K562 (cell line): ENCODE data around the gene HSPA1L. TPM values are rescaled to one million over a fixed set of nuclear protein-coding genes. Genes with fewer than 3 reads are reported as not detected.

ENCODE experiments used
- ATAC-seq: fragments of 200-7000 bp; cut with Tn5 transposase; 3 replicates; pipeline ENCODE4 v1.9.1; 2020; ENCODE audit warnings: moderate library complexity
- BruUV-seq: library from RNA; stranded (reverse); fragments of 400-500 nt; replicated peaks from 2 replicates; lab custom pipeline; 2021; lab: Mats Ljungman, UMichigan
- CTCF ChIA-PET: fragments of 300-600 bp; formaldehyde crosslinking; extraction: SDS; loops from one replicate; lab custom pipeline; 2021; ENCODE audit warnings: low intra/inter-chr PET ratio; lab: Yijun Ruan, JAX
- POLR2A ChIA-PET: fragments of 300-600, 350-650 bp; sonication (Branson Sonifier 250); formaldehyde crosslinking; extraction: SDS; loops from one replicate; lab custom pipeline; 2021; ENCODE audit warnings: antibody characterized with exemption, inconsistent platforms; lab: Yijun Ruan, JAX
- DNase-seq, 4 experiments: peaks; one replicate each; pipeline versions ENCODE4 v3.0.0 to v3.0.0-alpha.2; 2011 to 2018; ENCODE audit warnings: low spot score in 3 of 4, mixed read lengths in 3 of 4; ENCODE audit errors: extremely low read depth in 1 of 4
- FAIRE-seq: peaks from 2 replicates; lab custom pipeline; 2011; peaks lifted over from hg19 to GRCh38; lab: Jason Lieb, UNC
- H2AFZ ChIP-seq: 2 replicates; pipeline ENCODE4 v1.6.0; 2011; ENCODE audit warnings: low read depth, low read length, control low read depth, inconsistent platforms
- H3K27ac ChIP-seq: fragments of 200-600 bp; 3 replicates; pipeline ENCODE4 v1.8.0; 2011; ENCODE audit warnings: low read depth, mild to moderate bottlenecking, control low read depth, inconsistent platforms, low read length, moderate library complexity, mixed read lengths; ENCODE audit errors: extremely low read depth
- H3K27me3 ChIP-seq, 2 experiments: fragments of 300-600 bp in 1 of 2; 2 replicates in 1 of 2; 3 replicates in 1 of 2; pipeline versions ENCODE4 v1.6.0 to v1.8.0; 2011; ENCODE audit warnings: inconsistent platforms in 2 of 2, low read length in 2 of 2, mild to moderate bottlenecking in 1 of 2, mixed read lengths in 1 of 2, moderate library complexity in 1 of 2; ENCODE audit not compliant: control insufficient read depth in 2 of 2, insufficient read depth in 2 of 2
- H3K36me3 ChIP-seq: fragments of 300-600 bp; 3 replicates; pipeline ENCODE4 v1.8.0; 2011; ENCODE audit warnings: mild to moderate bottlenecking, low read length, inconsistent platforms; ENCODE audit not compliant: control insufficient read depth, insufficient read depth
- H3K4me1 ChIP-seq, 2 experiments: fragments of 200-600 bp in 1 of 2; replicated peaks in 1 of 2; 2 replicates in 1 of 2; 3 replicates in 1 of 2; pipeline versions ENCODE4 v1.5.1 to v1.8.0; 2011; ENCODE audit warnings: inconsistent platforms in 2 of 2, low read length in 2 of 2, mild to moderate bottlenecking in 1 of 2, mixed read lengths in 1 of 2, moderate library complexity in 1 of 2; ENCODE audit not compliant: control insufficient read depth in 2 of 2, insufficient read depth in 2 of 2
- H3K4me2 ChIP-seq: 2 replicates; pipeline ENCODE4 v1.6.1; 2011; ENCODE audit warnings: low read length, control low read depth, inconsistent platforms, mixed read lengths; ENCODE audit not compliant: insufficient read depth
- H3K4me3 ChIP-seq: fragments of 200-600 bp; sonication (generic), shearing (Covaris generic); 2 replicates; pipeline ENCODE4 v1.5.1; 2016; ENCODE audit warnings: control low read depth, inconsistent platforms
- H3K79me2 ChIP-seq: fragments of 200-600 bp; 3 replicates; pipeline ENCODE4 v1.8.0; 2011; ENCODE audit warnings: low read length, inconsistent platforms; ENCODE audit not compliant: control insufficient read depth, insufficient read depth
- H3K9ac ChIP-seq, 2 experiments: 2 replicates each; pipeline versions ENCODE4 v1.6.0 to v1.6.1; 2011; ENCODE audit warnings: low read depth in 2 of 2, low read length in 2 of 2, control low read depth in 1 of 2, inconsistent platforms in 1 of 2, mild to moderate bottlenecking in 1 of 2, mixed read lengths in 1 of 2; ENCODE audit not compliant: insufficient read depth in 1 of 2
- H3K9me1 ChIP-seq: one replicate; pipeline ENCODE4 v1.6.0; 2011; ENCODE audit warnings: inconsistent platforms, mild to moderate bottlenecking, low read length, moderate library complexity; ENCODE audit not compliant: control insufficient read depth, insufficient read depth
- H3K9me3 ChIP-seq: replicated peaks from 2 replicates; pipeline ENCODE4 v1.5.1; 2011; ENCODE audit warnings: low read depth, low read length, inconsistent platforms; ENCODE audit not compliant: control insufficient read depth, insufficient read depth
- H4K20me1 ChIP-seq: replicated peaks from 2 replicates; pipeline ENCODE4 v1.6.1; 2011; ENCODE audit warnings: low read length, inconsistent platforms, mixed read lengths; ENCODE audit not compliant: control insufficient read depth, insufficient read depth
- CSDE1 ChIP-seq, 2 experiments: fragments of 450-650 bp; IDR thresholded peaks; 2 replicates each; pipeline ENCODE4 v1.6.1; 2016; ENCODE audit warnings: mild to moderate bottlenecking in 1 of 2
- EZH2 ChIP-seq: IDR thresholded peaks from 2 replicates; pipeline ENCODE4 v1.6.1; 2012; ENCODE audit warnings: low read depth, mild to moderate bottlenecking, inconsistent platforms, low read length, borderline replicate concordance
- HDGF ChIP-seq: fragments of 450-650 bp; IDR thresholded peaks from 2 replicates; pipeline ENCODE4 v1.6.1; 2016
- HIVEP1 ChIP-seq: fragments of 250-450 bp; sonication (Bioruptor Pico); IDR thresholded peaks from 2 replicates; pipeline ENCODE4 v1.4.0; 2020; ENCODE audit warnings: mild to moderate bottlenecking
- TEAD4 ChIP-seq, 2 experiments: sonication (generic) in 1 of 2; formaldehyde crosslinking in 1 of 2; IDR thresholded peaks; 2 replicates each; pipeline versions ENCODE4 v1.6.1 to v1.8.0; 2012 to 2022; ENCODE audit warnings: borderline replicate concordance in 1 of 2, inconsistent platforms in 1 of 2, low read length in 1 of 2, mild to moderate bottlenecking in 1 of 2, missing genetic modification reagents in 1 of 2
- WGBS: fragments of 100-300 bp; shearing (Covaris generic); methylation state at CpG from one replicate; pipeline ENCODE4 v1.1.6; 2016; ENCODE audit warnings: low coverage, mixed read lengths; ENCODE audit not compliant: insufficient coverage; ENCODE audit errors: missing lambda C conversion rate; 5-methylcytosine and 5-hydroxymethylcytosine counted together
- in situ Hi-C: fragments of 300-500 bp; cut with MboI; formaldehyde crosslinking; loops from 4 replicates; pipeline ENCODE4 v1.15.0; 2018; ENCODE audit warnings: inconsistent platforms, mixed read lengths
- intact Hi-C: fragments of 100-400 bp; cut with micrococcal nuclease; formaldehyde crosslinking; loops from 2 replicates; pipeline ENCODE4 v1.14.2; 2022
- polyA plus RNA-seq, 8 experiments: library from polyadenylated mRNA; depleted of rRNA in 4 of 8; stranded (reverse) in 5 of 8; unstranded in 3 of 8; fragments of >200 nt; fragmentation: Nextera tagmentation in 2 of 8; fragmentation: Illumina TruSeq in 1 of 8; extraction: Ambion mirVana in 2 of 8; extraction: Trizol in 1 of 8; gene quantifications; 2 replicates each; pipeline versions ENCODE4 v1.2.1 to v1.2.3, GENCODE V29; 2011 to 2014; ENCODE audit warnings: inconsistent platforms in 1 of 8, missing spikeins in 1 of 8
- total RNA-seq, 7 experiments: library from RNA; depleted of rRNA in 6 of 7; stranded (reverse); fragments of >200 nt in 6 of 7; fragmentation: Illumina TruSeq in 2 of 7; extraction: Trizol in 2 of 7; gene quantifications; 2 replicates each; pipeline versions ENCODE4 v1.2.1 to v1.2.3, GENCODE V29; 2011 to 2021; ENCODE audit warnings: low replicate concordance in 1 of 7
- TF ChIP-seq, protein P1 (sequence below): fragments of 200-800 bp; sonication (Bioruptor generic); IDR thresholded peaks from 2 replicates; pipeline ENCODE4 v1.6.1; 2017; ENCODE audit warnings: missing genetic modification characterization, missing compliant biosample characterization
- TF ChIP-seq, protein P2 (sequence below): sonication (generic); formaldehyde crosslinking; IDR thresholded peaks from 2 replicates; pipeline ENCODE4 v1.8.0; 2022; ENCODE audit warnings: missing genetic modification reagents, mild to moderate bottlenecking, borderline replicate concordance
- TF ChIP-seq, protein P3 (sequence below): fragments of 450-650 bp; IDR thresholded peaks from 2 replicates; pipeline ENCODE4 v1.6.1; 2016; ENCODE audit warnings: low read depth

HSPA1L gene
- total and polyA plus RNA-seq, 9 of the 15 experiments (the other 6 are each of a cell fraction or from before 2014, with no cell fraction given) = 0.14 to 2.1 (median 1.3) TPM

DNA sequence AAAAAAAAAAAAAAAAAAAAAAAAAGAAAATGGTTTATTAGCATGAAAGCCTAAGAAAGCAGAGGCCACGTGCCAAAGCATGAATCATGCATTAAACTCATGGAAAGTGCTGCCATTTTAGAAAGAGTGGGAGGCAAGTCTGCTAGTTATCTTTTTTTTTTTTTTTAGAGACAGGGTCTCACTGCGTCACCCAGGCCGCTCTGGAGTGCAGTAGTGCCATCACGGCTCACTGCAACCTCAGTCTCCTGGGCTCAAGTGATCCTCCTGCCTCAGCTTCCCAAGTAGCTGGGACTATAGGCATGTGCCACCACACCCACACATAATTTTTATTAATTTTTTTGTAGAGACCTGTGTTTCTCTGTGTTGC lies 43.1 kb downstream of the HSPA1L start (continued):
- TF ChIP-seq, protein P1, sequence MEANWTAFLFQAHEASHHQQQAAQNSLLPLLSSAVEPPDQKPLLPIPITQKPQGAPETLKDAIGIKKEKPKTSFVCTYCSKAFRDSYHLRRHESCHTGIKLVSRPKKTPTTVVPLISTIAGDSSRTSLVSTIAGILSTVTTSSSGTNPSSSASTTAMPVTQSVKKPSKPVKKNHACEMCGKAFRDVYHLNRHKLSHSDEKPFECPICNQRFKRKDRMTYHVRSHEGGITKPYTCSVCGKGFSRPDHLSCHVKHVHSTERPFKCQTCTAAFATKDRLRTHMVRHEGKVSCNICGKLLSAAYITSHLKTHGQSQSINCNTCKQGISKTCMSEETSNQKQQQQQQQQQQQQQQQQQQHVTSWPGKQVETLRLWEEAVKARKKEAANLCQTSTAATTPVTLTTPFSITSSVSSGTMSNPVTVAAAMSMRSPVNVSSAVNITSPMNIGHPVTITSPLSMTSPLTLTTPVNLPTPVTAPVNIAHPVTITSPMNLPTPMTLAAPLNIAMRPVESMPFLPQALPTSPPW (CRISPR knock-in tag) = 0 out of 2 replicates have a peak, but pooled peaks have one; percentile 5
- no peak for TF ChIP-seq HDGF
- no peak for TF ChIP-seq TEAD4 (IDR thresholded peaks at IDR 0.05; ENCODE audit: low read length)
- TF ChIP-seq TEAD4 (CRISPR knock-in tag; IDR thresholded peaks at IDR 0.05; ENCODE audit: borderline replicate concordance) = no peak
- TF ChIP-seq, protein P2, sequence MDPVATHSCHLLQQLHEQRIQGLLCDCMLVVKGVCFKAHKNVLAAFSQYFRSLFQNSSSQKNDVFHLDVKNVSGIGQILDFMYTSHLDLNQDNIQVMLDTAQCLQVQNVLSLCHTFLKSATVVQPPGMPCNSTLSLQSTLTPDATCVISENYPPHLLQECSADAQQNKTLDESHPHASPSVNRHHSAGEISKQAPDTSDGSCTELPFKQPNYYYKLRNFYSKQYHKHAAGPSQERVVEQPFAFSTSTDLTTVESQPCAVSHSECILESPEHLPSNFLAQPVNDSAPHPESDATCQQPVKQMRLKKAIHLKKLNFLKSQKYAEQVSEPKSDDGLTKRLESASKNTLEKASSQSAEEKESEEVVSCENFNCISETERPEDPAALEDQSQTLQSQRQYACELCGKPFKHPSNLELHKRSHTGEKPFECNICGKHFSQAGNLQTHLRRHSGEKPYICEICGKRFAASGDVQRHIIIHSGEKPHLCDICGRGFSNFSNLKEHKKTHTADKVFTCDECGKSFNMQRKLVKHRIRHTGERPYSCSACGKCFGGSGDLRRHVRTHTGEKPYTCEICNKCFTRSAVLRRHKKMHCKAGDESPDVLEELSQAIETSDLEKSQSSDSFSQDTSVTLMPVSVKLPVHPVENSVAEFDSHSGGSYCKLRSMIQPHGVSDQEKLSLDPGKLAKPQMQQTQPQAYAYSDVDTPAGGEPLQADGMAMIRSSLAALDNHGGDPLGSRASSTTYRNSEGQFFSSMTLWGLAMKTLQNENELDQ = no peak

DNA sequence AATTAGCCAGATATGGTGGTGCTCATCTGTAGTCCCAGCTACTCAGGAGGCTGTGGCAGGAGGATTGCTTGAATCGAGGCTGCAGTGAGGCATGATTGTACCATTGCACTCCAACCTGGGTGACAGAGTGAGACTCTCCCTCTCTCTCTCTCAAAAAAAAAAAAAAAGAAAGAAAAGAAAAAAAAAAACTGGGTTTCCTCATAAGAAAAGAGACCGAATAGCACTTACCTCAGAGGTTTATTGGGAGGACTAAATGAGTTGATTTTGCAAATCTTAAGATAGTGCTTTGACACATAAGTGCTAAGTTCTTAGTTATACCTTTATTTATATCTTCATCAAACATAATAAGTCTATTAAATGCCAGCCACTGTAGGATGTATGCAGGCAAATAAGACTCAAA lies 44.2 kb downstream of the HSPA1L start:
- Histone ChIP-seq H3K9me1 (peaks cover 4% of the 10 kb centered on the region), H2AFZ (0 out of 2 replicates have a peak overlapping the region, but pooled peaks have one; percentile 1), H3K9ac (no peak overlapping the region), H3K9me3 (no peaks in the 10 kb centered on the region), H3K27me3 (no peaks in the 10 kb centered on the region), H3K79me2 (no peaks in the 10 kb centered on the region), H4K20me1 (no peaks in the 10 kb centered on the region), H3K27ac (peak overlapping the region; percentile 11; the same call in 1 of the 3 replicates), H3K4me3 (no peak overlapping the region), H3K4me1 (peaks cover 34 to 73% of the 10 kb centered on the region in 2 experiments), H3K36me3 (no peaks in the 10 kb centered on the region), H3K4me2 (no peak overlapping the region)
- BruUV-seq = no TSS peak
- intact Hi-C loops (loop anchor here (10.0 kb wide), 1 partner anchor 226 kb away; the partner anchor contains the start of genes ATP6V1G2, DDX39B and NFKBIL1), in situ Hi-C loops (no loop called here)
- DNase-seq = no peak
- ChIA-PET CTCF (interaction anchor here (0.8 to 2.9 kb wide), 3 partner anchors 42 to 90 kb away, joined by 5 to 35 read pairs (median 18); partner anchors contain the start of genes DDAH2 and LY6G5C), POLR2A (interaction anchor here (0.5 to 5.9 kb wide), 19 partner anchors 10 to 185 kb away, joined by 3 to 75 read pairs (median 4); partner anchors contain the start of genes BAG6, HSPA1A, HSPA1B and HSPA1L)
- 41% methylated on average over 2 of the region's 2 CpGs for WGBS
- ATAC-seq = no peak
- FAIRE-seq = no peak
- TF ChIP-seq EZH2 (no peak), HIVEP1 (CRISPR knock-in tag) (no peak), CSDE1 (IDR thresholded peaks at IDR 0.05) (no peak)
- TF ChIP-seq, protein P3, sequence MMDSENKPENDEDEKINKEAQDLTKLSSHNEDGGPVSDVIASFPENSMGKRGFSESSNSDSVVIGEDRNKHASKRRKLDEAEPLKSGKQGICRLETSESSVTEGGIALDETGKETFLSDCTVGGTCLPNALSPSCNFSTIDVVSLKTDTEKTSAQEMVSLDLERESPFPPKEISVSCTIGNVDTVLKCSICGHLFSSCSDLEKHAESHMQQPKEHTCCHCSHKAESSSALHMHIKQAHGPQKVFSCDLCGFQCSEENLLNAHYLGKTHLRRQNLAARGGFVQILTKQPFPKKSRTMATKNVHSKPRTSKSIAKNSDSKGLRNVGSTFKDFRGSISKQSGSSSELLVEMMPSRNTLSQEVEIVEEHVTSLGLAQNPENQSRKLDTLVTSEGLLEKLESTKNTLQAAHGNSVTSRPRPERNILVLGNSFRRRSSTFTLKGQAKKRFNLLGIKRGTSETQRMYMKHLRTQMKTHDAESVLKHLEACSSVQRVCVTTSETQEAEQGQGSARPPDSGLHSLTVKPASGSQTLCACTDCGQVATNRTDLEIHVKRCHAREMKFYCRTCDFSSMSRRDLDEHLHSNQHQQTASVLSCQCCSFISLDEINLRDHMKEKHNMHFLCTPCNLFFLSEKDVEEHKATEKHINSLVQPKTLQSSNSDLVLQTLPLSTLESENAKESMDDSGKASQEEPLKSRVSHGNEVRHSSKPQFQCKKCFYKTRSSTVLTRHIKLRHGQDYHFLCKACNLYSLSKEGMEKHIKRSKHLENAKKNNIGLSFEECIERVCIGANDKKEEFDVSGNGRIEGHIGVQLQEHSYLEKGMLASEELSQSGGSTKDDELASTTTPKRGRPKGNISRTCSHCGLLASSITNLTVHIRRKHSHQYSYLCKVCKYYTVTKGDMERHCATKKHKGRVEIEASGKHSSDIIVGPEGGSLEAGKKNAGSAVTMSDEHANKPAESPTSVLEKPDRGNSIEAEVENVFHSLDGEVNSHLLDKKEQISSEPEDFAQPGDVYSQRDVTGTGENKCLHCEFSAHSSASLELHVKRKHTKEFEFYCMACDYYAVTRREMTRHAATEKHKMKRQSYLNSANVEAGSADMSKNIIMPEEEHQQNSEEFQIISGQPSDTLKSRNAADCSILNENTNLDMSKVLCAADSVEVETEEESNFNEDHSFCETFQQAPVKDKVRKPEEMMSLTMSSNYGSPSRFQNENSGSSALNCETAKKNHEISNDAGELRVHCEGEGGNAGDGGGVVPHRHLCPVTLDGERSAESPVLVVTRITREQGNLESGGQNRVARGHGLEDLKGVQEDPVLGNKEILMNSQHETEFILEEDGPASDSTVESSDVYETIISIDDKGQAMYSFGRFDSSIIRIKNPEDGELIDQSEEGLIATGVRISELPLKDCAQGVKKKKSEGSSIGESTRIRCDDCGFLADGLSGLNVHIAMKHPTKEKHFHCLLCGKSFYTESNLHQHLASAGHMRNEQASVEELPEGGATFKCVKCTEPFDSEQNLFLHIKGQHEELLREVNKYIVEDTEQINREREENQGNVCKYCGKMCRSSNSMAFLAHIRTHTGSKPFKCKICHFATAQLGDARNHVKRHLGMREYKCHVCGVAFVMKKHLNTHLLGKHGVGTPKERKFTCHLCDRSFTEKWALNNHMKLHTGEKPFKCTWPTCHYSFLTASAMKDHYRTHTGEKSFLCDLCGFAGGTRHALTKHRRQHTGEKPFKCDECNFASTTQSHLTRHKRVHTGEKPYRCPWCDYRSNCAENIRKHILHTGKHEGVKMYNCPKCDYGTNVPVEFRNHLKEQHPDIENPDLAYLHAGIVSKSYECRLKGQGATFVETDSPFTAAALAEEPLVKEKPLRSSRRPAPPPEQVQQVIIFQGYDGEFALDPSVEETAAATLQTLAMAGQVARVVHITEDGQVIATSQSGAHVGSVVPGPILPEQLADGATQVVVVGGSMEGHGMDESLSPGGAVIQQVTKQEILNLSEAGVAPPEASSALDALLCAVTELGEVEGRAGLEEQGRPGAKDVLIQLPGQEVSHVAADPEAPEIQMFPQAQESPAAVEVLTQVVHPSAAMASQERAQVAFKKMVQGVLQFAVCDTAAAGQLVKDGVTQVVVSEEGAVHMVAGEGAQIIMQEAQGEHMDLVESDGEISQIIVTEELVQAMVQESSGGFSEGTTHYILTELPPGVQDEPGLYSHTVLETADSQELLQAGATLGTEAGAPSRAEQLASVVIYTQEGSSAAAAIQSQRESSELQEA = 0 out of 2 replicates have a peak, but pooled peaks have one; percentile 8
